ENCODE measurements around the gene PCSK7.

PCSK7 gene

DNA sequence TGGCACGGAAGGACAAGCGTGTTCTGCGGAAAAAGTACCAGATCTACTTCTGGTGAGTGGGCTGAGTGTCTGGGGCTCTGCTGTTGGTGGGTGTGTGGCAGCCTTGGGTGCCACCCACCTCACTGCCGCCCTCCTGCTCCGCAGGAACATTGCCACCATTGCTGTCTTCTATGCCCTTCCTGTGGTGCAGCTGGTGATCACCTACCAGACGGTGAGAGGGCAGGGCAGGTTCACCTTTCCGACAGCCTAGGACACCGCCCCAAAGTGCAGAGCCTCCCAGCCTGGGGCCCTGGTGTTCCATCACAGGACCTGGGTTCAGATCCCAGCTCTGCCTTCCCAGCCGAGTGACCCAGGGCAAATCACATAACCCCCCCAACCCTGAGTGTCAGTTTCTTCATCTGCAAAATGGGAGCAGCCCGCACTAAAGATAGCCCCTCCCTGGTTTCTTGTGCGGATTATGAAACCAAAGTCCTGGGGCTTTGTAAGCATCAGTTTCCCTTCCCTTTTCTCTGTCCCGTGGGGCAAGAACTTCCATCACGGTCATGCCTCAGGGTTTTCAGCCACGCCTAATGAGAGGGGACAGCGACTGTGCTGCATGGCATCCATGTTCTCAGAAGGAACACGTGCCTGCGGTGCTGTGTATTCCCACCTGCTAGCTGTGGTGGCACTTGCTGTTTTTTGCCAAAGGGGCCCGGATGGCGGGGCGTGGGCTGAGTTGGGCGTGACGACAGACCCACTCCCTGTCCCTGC lies 42.5 kb downstream of the PCSK7 start:
- no peak for DNase-seq (ENCODE audit: extremely low read depth, low read depth)
- TF ChIP-seq, protein P1, sequence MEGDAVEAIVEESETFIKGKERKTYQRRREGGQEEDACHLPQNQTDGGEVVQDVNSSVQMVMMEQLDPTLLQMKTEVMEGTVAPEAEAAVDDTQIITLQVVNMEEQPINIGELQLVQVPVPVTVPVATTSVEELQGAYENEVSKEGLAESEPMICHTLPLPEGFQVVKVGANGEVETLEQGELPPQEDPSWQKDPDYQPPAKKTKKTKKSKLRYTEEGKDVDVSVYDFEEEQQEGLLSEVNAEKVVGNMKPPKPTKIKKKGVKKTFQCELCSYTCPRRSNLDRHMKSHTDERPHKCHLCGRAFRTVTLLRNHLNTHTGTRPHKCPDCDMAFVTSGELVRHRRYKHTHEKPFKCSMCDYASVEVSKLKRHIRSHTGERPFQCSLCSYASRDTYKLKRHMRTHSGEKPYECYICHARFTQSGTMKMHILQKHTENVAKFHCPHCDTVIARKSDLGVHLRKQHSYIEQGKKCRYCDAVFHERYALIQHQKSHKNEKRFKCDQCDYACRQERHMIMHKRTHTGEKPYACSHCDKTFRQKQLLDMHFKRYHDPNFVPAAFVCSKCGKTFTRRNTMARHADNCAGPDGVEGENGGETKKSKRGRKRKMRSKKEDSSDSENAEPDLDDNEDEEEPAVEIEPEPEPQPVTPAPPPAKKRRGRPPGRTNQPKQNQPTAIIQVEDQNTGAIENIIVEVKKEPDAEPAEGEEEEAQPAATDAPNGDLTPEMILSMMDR (IDR thresholded peaks at IDR 0.05; ENCODE audit: low read depth, low read length, missing control alignments) = no peak

DNA sequence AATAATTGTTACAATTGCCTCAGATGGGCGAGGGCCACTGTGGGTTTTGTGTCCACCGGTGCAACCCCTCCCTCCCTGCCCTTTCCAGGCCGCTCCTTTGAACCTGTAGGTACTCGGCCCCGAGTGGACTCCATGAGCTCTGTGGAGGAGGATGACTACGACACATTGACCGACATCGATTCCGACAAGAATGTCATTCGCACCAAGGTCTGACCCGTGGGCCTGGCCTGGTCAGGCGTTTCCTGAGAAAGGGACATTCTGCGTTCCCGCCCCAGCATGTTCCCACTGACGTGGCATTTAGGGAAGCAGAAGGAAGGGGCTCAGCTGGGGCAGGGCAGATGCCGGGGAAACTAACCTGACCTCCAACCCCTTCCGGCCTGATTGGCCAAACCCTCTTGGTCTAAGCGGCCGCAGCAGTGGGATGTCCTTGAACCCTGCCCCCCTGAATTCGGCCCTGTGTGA lies 43.2 kb downstream of the PCSK7 start:
- TF ChIP-seq, protein P1 (IDR thresholded peaks at IDR 0.05; ENCODE audit: low read depth, low read length, missing control alignments) = no peak
- no peak for DNase-seq (ENCODE audit: extremely low read depth, low read depth)
- H3K4me3 ChIP-seq (replicated peaks; ENCODE audit: low read depth, low read length) = no peak overlapping the region

More for the DNA sequence above, 42.5 kb downstream of the PCSK7 start:
- H3K4me3 ChIP-seq (replicated peaks; ENCODE audit: low read depth, low read length) = no peak overlapping the region

DNA sequence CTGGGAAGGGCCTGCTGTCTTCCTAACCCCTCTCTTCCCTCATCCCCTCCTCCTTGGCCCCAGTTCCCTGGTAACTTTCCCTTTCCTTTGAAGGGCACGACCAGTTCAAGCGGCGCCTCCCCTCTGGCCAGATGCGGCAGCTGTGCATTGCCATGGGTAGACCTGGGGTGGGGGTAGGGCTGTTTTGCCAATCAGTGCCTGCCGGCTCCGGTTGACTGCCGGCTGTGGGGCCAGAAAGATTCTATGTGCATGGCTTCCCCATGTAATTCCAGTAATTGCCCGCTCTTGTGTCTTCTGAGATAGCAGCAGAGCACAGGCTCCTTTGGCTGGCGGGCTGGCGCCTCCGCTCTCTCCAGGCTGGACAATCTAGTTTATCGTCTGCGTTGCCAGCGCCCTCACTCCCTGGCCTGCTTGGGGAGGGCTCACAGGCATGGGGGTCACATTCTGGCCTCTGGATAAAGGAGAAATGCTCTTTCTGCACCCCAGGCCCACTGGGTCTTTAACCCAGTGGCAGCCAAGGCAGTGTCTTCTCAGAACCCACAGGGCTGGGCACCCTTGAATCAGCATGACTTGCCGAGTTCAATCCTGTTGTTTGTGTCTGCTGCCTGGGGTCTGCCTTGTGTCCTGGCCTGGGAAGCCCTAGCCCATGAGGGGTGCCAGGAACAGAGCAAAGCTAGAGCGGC lies 43.9 kb downstream of the PCSK7 start:
- no peak overlapping the region for H3K4me3 ChIP-seq (replicated peaks; ENCODE audit: low read depth, low read length)
- no peak for DNase-seq (ENCODE audit: extremely low read depth, low read depth)
- TF ChIP-seq, protein P1 (IDR thresholded peaks at IDR 0.05; ENCODE audit: low read depth, low read length, missing control alignments) = no peak

DNA sequence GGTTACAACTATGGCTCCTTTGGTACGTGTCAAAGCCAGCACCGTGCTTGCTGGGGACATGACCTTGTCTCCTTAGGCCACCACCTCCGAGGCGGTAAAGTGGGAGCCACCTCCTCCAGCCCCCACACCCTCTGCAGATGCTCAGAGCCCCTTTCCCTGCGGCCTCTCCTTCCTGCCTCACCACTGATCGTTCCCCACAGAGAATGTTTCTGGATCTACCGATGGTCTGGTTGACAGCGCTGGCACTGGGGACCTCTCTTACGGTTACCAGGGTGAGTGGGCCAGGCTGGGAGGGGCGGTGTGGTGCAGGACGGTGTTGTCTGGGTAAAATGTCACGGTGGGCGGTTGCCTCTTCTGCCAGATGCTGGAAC lies 44.5 kb downstream of the PCSK7 start:
- no peak for DNase-seq (ENCODE audit: extremely low read depth, low read depth)
- H3K4me3 ChIP-seq (replicated peaks; ENCODE audit: low read depth, low read length) = no peak overlapping the region
- TF ChIP-seq, protein P1 (IDR thresholded peaks at IDR 0.05; ENCODE audit: low read depth, low read length, missing control alignments) = no peak

DNA sequence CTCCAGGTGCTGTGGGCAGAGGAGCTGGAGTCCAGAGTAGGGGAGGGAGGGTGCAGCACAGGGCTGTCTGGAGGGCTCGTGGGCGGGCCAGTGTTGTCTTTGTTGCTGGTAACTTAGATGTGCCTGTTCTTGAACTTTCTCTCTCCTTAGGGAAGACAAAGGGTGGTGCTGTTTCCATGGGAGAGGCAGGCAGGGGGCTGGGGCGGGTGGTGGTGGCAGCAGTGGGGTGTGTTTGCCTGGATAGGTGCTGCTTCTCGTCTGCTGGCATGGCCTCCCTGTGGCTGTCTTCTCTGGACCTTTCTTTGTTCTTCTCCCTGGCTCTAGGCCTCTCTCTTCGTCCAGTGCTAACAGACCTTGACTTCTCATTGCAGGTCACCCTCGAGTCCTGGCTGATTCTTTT lies 44.9 kb downstream of the PCSK7 start:
- no peak for DNase-seq (ENCODE audit: extremely low read depth, low read depth)
- TF ChIP-seq, protein P1 (IDR thresholded peaks at IDR 0.05; ENCODE audit: low read depth, low read length, missing control alignments) = no peak
- no peak overlapping the region for H3K4me3 ChIP-seq (replicated peaks; ENCODE audit: low read depth, low read length)

DNA sequence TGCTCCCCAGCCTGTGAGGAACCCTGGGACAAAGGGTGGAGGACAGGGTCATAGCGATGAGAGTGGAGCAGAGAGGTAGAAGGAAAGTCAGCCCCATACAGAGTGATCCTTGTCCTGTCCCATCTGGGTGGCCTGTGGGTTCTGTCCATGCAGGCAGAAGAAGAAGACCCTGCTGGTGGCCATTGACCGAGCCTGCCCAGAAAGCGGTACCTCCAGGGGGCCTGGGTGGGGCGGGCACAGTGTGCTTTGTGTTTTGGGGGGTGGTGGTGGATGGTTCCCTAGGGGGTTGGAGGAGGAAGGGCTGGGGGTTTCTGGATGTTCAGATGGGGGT lies 45.5 kb downstream of the PCSK7 start:
- DNase-seq (ENCODE audit: extremely low read depth, low read depth) = no peak
- TF ChIP-seq, protein P1 (IDR thresholded peaks at IDR 0.05; ENCODE audit: low read depth, low read length, missing control alignments) = no peak

More for the DNA sequence above, 45.5 kb downstream of the PCSK7 start:
- no peak overlapping the region for H3K4me3 ChIP-seq (replicated peaks; ENCODE audit: low read depth, low read length)
